Neural progenitor cell (in vitro differentiated cells): ENCODE measurements around the gene RIMKLB. TPM values are rescaled to one million over a fixed set of nuclear protein-coding genes. Genes with fewer than 3 reads are reported as not detected.

ENCODE experiments used
- DNase-seq: peaks from one replicate; pipeline ENCODE4 v3.0.0-alpha.2; 2016; ENCODE audit warnings: low spot score
- H2AFZ ChIP-seq: fragments of 200-600 bp; sonication (generic); replicated peaks from 2 replicates; pipeline ENCODE4 v1.6.1; 2016; ENCODE audit warnings: antibody characterized with exemption
- H3F3A ChIP-seq: fragments of 200-600 bp; sonication (generic); 2 replicates; pipeline ENCODE4 v1.6.1; 2016; ENCODE audit warnings: antibody characterized with exemption, low read depth
- H3K27ac ChIP-seq: fragments of 200-600 bp; sonication (generic); 2 replicates; pipeline ENCODE4 v1.5.1; 2016; ENCODE audit warnings: mild to moderate bottlenecking
- H3K27me3 ChIP-seq: fragments of 200-600 bp; sonication (generic); 2 replicates; pipeline ENCODE4 v1.6.1; 2016; ENCODE audit warnings: mild to moderate bottlenecking, moderate library complexity
- H3K36me3 ChIP-seq: fragments of 200-600 bp; sonication (generic); 2 replicates; pipeline ENCODE4 v1.5.1; 2016
- H3K4me1 ChIP-seq: fragments of 200-600 bp; sonication (generic); 2 replicates; pipeline ENCODE4 v1.6.1; 2016; ENCODE audit warnings: mixed run types
- H3K4me2 ChIP-seq: fragments of 200-600 bp; sonication (generic); 2 replicates; pipeline ENCODE4 v1.6.1; 2016
- H3K4me3 ChIP-seq: fragments of 200-600 bp; sonication (generic); 2 replicates; pipeline ENCODE4 v1.5.1; 2016
- H3K79me2 ChIP-seq: fragments of 200-600 bp; sonication (generic); 2 replicates; pipeline ENCODE4 v1.6.1; 2016; ENCODE audit warnings: low read depth
- H3K9ac ChIP-seq: fragments of 200-600 bp; sonication (generic); 2 replicates; pipeline ENCODE4 v1.6.1; 2016
- H3K9me3 ChIP-seq: fragments of 200-600 bp; sonication (generic); 2 replicates; pipeline ENCODE4 v1.5.1; 2016; ENCODE audit warnings: low read depth
- H4K20me1 ChIP-seq: fragments of 200-600 bp; sonication (generic); 2 replicates; pipeline ENCODE4 v1.6.1; 2016; ENCODE audit warnings: low read depth
- H3K27ac Mint-ChIP-seq: 3 replicates; pipeline ENCODE4 v1.8.0; 2021; ENCODE audit warnings: mixed read lengths
- H3K27me3 Mint-ChIP-seq: 2 replicates; pipeline ENCODE4 v1.8.0; 2022; ENCODE audit warnings: low read depth, mild to moderate bottlenecking, inconsistent platforms, moderate library complexity, mixed read lengths; ENCODE audit not compliant: insufficient read depth
- H3K36me3 Mint-ChIP-seq: 3 replicates; pipeline ENCODE4 v1.8.0; 2021; ENCODE audit warnings: mixed read lengths
- H3K4me1 Mint-ChIP-seq: 3 replicates; pipeline ENCODE4 v1.8.0; 2021; ENCODE audit warnings: mixed read lengths
- H3K4me3 Mint-ChIP-seq: 3 replicates; pipeline ENCODE4 v1.8.0; 2021; ENCODE audit warnings: mild to moderate bottlenecking, moderate library complexity, mixed read lengths
- H3K9me3 Mint-ChIP-seq: 3 replicates; pipeline ENCODE4 v1.8.0; 2020; ENCODE audit warnings: mixed read lengths
- EZH2 ChIP-seq: fragments of 200-600 bp; sonication (generic); IDR thresholded peaks from 2 replicates; pipeline ENCODE4 v1.6.1; 2017; ENCODE audit warnings: antibody characterized with exemption, mild to moderate bottlenecking, moderate library complexity
- EZH2phosphoT487 ChIP-seq: fragments of 200-600 bp; sonication (generic); IDR thresholded peaks from 2 replicates; pipeline ENCODE4 v1.6.1; 2017; ENCODE audit warnings: antibody characterized with exemption
- total RNA-seq: library from RNA; depleted of rRNA; stranded (reverse); fragments of >200 nt; gene quantifications from 2 replicates; pipeline ENCODE4 v1.2.3, GENCODE V29; 2015; ENCODE audit warnings: low replicate concordance
- TF ChIP-seq, protein P1 (sequence below): fragments of 200-600 bp; sonication (generic); IDR thresholded peaks from 2 replicates; pipeline ENCODE4 v1.5.1; 2017; ENCODE audit warnings: antibody characterized with exemption, mild to moderate bottlenecking

RIMKLB gene
- total RNA-seq, 1 donor from 2014 or later: 131 TPM

DNA sequence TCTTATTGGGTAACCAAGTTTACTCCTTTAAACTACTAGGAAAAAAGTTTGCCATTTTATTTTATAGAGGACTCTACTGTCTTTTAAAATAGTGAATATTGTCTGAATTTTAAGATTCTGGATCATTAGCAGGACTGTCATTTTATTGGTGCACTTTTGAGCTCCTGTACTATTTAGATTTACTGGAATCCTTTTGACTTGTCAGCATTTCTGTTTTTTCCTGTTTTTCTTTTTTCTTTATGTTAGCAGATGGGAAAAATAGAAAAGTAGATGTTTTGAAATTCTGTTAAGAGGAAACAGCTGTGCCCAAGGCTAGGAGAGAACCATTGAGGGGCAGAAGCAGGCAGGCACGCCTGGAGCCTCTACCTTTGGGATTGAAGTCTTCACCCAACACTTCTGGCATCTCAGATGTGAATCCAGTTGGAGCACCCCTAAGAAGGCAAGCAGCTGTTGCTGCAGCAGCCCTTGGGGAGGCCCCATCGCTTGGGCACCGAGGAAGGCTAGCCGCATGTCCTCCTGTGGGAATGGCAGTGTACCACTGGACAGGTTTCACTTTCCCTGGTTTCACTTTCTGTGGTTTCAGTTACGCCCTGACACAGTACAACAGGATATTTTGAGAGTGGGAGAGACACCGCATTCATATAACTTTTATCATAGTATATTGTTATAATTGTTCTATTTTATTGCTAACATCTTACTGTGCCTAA, 11.5 kb downstream of the RIMKLB start:
- H3K79me2 ChIP-seq: peaks cover 98% of the 10 kb centered on the region
- H3K27ac ChIP-seq: no peak overlapping the region
- no peak overlapping the region for H3K4me3 ChIP-seq
- no peak overlapping the region for H3K4me2 ChIP-seq
- no peak overlapping the region for H3K4me3 Mint-ChIP-seq
- H3F3A ChIP-seq: peaks cover 3% of the 10 kb centered on the region
- H3K36me3 ChIP-seq: no peaks in the 10 kb centered on the region
- H3K4me1 Mint-ChIP-seq: no peaks in the 10 kb centered on the region
- TF ChIP-seq EZH2phosphoT487 (no peak), EZH2 (no peak)
- TF ChIP-seq, protein P1, sequence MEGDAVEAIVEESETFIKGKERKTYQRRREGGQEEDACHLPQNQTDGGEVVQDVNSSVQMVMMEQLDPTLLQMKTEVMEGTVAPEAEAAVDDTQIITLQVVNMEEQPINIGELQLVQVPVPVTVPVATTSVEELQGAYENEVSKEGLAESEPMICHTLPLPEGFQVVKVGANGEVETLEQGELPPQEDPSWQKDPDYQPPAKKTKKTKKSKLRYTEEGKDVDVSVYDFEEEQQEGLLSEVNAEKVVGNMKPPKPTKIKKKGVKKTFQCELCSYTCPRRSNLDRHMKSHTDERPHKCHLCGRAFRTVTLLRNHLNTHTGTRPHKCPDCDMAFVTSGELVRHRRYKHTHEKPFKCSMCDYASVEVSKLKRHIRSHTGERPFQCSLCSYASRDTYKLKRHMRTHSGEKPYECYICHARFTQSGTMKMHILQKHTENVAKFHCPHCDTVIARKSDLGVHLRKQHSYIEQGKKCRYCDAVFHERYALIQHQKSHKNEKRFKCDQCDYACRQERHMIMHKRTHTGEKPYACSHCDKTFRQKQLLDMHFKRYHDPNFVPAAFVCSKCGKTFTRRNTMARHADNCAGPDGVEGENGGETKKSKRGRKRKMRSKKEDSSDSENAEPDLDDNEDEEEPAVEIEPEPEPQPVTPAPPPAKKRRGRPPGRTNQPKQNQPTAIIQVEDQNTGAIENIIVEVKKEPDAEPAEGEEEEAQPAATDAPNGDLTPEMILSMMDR: no peak
- no peak for DNase-seq
- H3K36me3 Mint-ChIP-seq: peaks cover 11% of the 10 kb centered on the region
- H3K9me3 ChIP-seq: no peaks in the 10 kb centered on the region
- H3K27me3 Mint-ChIP-seq: no peaks in the 10 kb centered on the region
- H3K9ac ChIP-seq: no peak overlapping the region
- no peaks in the 10 kb centered on the region for H3K27me3 ChIP-seq
- H3K9me3 Mint-ChIP-seq: no peaks in the 10 kb centered on the region
- H2AFZ ChIP-seq: no peak overlapping the region
- H3K4me1 ChIP-seq: no peaks in the 10 kb centered on the region
- H4K20me1 ChIP-seq: peaks cover 72% of the 10 kb centered on the region
- H3K27ac Mint-ChIP-seq: no peak overlapping the region

DNA sequence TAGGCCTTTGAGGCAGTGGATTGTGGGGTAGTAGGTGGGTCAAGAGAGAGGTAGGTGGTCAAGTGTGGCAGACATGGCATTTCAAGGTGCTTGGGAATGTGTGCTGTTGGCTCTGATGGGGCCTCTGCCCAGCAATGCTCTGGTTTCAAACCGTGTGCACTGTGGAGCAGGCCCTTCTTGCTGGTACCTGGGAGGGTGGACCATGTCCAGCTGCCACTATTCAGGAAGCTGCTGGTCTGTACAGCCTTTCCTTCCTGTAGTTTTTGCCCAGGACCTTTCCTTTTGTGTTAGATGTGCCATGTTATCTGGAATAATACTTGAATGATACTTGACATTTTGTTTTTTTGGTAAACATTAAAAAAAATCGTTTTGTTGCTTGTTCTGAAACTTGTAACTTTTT, 14.8 kb downstream of the RIMKLB start:
- H3K27me3 ChIP-seq: no peaks in the 10 kb centered on the region
- no peaks in the 10 kb centered on the region for H3K4me1 Mint-ChIP-seq
- H3K9me3 ChIP-seq: no peaks in the 10 kb centered on the region
- H3K36me3 Mint-ChIP-seq: peaks cover 17% of the 10 kb centered on the region
- no peaks in the 10 kb centered on the region for H3K36me3 ChIP-seq
- peaks cover 58% of the 10 kb centered on the region for H4K20me1 ChIP-seq
- H3K9ac ChIP-seq: no peak overlapping the region
- H3K27ac Mint-ChIP-seq: no peak overlapping the region
- DNase-seq: no peak
- no peaks in the 10 kb centered on the region for H3K27me3 Mint-ChIP-seq
- no peak overlapping the region for H3K4me3 Mint-ChIP-seq
- no peak overlapping the region for H2AFZ ChIP-seq
- no peak for TF ChIP-seq EZH2phosphoT487
- TF ChIP-seq, protein P1: no peak
- no peak for TF ChIP-seq EZH2
- no peak overlapping the region for H3K4me2 ChIP-seq
- H3K4me3 ChIP-seq: no peak overlapping the region
- no peaks in the 10 kb centered on the region for H3F3A ChIP-seq
- H3K9me3 Mint-ChIP-seq: no peaks in the 10 kb centered on the region
- no peaks in the 10 kb centered on the region for H3K4me1 ChIP-seq
- H3K27ac ChIP-seq: no peak overlapping the region
- peaks cover 75% of the 10 kb centered on the region for H3K79me2 ChIP-seq

DNA sequence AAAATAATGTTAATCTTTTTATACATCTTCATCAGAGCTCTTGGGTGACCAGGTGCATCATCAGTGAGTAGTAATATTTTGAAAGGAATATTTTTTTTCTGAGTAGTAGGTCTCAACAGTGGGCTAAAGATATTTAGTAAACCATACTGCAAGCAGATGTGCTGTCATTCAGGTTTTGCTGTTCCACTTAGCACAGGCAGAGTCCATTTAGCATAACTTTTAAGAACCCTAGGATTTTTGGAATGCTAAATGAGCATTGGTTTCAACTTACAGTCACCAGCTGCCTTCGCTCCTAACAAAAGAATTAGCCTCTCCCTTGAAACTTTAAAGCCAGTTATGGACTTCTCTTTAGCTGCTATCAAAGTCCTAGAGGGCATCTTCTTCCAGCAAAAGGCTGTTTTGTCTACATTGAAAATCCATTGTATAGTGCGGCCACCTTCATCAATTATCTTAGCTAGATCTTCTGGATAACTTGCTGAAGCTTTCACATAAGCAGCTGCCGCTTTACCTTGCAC, 24.6 kb downstream of the RIMKLB start:
- H3K9ac ChIP-seq: no peak overlapping the region
- DNase-seq: peak; percentile 4
- no peak overlapping the region for H2AFZ ChIP-seq
- H3K4me3 ChIP-seq: no peak overlapping the region
- Mint-ChIP-seq H3K4me3 (no peak overlapping the region), H3K9me3 (no peaks in the 10 kb centered on the region), H3K27ac (no peak overlapping the region), H3K27me3 (no peaks in the 10 kb centered on the region), H3K36me3 (peaks cover 50% of the 10 kb centered on the region), H3K4me1 (peaks cover 23% of the 10 kb centered on the region)
- peak overlapping the region; percentile 26 for H3K27ac ChIP-seq
- no peaks in the 10 kb centered on the region for H3K27me3 ChIP-seq
- H3K79me2 ChIP-seq: peaks cover 71% of the 10 kb centered on the region
- H3F3A ChIP-seq: no peaks in the 10 kb centered on the region
- no peaks in the 10 kb centered on the region for H3K9me3 ChIP-seq
- no peaks in the 10 kb centered on the region for H3K36me3 ChIP-seq
- H3K4me1 ChIP-seq: peaks cover 12% of the 10 kb centered on the region
- peaks cover 37% of the 10 kb centered on the region for H4K20me1 ChIP-seq
- H3K4me2 ChIP-seq: peak overlapping the region; percentile 45
- TF ChIP-seq EZH2phosphoT487: no peak
- TF ChIP-seq, protein P1: no peak
- no peak for TF ChIP-seq EZH2
